Stimulated activated naive CD8-positive, alpha-beta T cell treated with anti-CD3 and anti-CD28 coated beads, Interleukin-15, Interleukin-2, amounts not matched to agents 100 U/mL and 50 U/mL, for 24 hours (primary cell): ENCODE results near the gene STEAP2.

ENCODE experiments used
- ATAC-seq: fragments of 150-1000 bp; cut with Tn5 transposase; one replicate; pipeline ENCODE4 v1.10.0; 2021
- DNase-seq: peaks from one replicate; pipeline ENCODE4 v3.0.0; 2021

STEAP2 gene

GRCh38 chr7:90192876-90193750 is 18.4 kb upstream of the STEAP2 start:
- DNase-seq (no peak), ATAC-seq (no peak)

- no peak for DNase-seq
- ATAC-seq: no peak
Observed at GRCh38 chr7:90194911-90195809, 16.4 kb upstream of the STEAP2 start.

DNA sequence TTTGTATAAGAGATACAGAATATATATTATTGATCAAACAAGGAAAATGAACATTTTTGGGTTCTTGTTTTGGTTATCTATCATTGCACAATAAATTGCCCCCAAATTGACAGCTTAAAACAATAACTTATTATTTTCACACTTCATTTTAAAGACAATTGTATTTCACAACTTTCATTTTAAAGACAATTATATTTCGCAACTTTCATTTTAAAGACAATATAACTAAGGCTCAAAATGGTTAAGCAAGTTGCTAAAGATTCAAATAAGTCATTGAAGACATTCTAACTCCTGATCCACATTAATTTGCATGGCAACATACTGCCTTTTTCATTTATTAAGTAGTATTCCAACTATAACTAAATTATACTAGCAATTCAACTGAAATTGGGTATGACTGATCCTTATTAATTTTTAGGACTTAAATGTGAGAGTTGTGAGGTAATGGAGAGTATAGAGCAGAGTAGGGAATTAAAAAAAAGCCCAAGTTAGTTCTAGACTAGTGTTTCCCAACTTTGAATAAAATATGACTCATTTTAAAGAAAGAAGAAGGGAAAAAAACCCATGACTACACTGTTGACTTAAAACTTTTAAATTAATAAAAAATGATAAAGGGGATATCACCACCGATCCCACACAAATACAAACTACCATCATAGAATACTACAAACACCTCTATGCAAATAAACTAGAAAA is 9.9 kb upstream of the STEAP2 start:
- DNase-seq (no peak), ATAC-seq (no peak)

DNA sequence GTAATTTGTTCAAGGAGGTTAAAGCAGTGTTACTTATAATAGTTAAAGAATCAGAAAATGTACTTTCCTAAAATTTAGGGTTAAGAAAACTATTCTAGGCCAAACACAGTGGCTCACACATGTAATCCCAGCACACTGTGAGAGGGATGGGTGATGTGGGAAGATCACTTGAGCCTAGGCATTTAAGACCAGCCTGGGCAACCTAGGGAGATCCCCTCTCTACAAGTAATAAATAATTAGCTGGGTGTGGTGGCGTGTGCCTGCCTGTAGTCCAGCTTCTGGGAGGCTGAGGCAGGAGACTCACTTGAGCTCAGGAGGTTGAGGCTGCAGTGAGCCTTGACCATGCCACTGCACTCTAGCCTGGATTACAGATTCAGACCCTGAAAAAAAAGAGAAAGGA is 3.6 kb upstream of the STEAP2 start:
- DNase-seq (no peak), ATAC-seq (no peak)

- ATAC-seq (no peak), DNase-seq (no peak)
Observed at GRCh38 chr7:90209776-90210175, 1.8 kb upstream of the STEAP2 start.

DNA sequence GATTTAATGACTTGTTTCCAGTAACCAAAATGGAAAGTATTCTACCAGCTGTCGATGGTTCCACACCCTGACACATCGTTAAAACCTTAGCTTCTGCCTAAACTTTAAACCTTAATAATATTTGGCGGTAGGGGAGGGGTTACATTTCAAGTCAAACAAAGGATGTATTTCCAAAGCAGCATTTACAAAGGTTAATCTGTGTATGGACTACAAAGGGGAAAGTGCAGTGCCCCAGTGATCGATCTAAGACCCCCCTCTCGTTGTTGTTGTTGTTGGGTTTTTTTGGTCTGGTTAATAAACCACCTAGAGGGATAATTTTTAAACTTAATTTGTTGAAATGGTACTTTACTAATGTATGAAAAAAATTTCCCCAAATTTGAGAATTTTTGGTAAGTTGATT is 1.1 kb upstream of the STEAP2 start:
- ATAC-seq (no peak), DNase-seq (no peak)

DNA sequence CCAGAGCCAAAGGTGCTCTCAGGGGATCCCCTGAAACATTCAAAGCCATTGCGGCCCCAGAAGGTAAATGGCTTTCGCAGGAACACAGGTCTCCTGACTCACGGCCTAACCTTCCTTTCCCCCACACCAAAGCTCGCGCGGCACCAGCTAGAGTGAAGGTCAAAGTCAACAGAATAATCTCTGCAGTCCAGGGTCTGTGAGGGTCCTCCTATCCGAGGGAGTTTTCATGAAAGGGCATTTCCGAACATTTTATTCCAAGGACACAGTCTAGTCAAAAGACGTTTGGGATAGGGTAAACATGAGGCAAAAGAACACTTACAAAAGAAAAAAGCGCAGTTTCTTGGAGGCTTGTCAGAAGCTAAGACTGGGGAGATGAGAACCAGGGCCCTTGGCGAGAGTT is 559 bp upstream of the STEAP2 start:
- DNase-seq: no peak

GRCh38 chr7:90212149-90212495 is 582 bp downstream of the STEAP2 start:
- no peak for ATAC-seq
- no peak for DNase-seq

More for the DNA sequence above, 559 bp upstream of the STEAP2 start:
- no peak for ATAC-seq

- no peak for ATAC-seq
- DNase-seq: no peak
Observed at GRCh38 chr7:90213521-90213920, 2.0 kb downstream of the STEAP2 start.

- ATAC-seq (no peak), DNase-seq (no peak)
Observed at GRCh38 chr7:90216080-90216674, 4.6 kb downstream of the STEAP2 start.

- ATAC-seq: no peak
- DNase-seq: no peak
Observed at GRCh38 chr7:90216771-90217170, 5.2 kb downstream of the STEAP2 start.

DNA sequence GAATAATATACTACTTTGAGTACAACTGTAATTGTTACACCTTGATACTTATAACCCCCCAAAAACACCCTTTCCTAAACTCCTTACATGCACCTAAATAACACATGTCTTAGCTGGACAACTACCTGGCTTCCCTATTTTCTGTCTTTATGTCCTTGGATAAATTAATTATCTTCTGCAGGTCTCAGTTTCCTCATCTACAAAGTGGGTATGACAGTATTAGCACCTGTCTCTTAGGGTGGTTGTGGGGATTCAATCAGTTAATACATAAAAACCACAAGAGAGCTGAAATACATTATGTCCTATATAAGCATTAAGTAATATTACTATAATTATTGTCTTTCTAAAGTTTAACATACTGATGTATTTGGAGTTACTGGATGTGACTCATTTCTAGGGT is 10.8 kb downstream of the STEAP2 start:
- no peak for ATAC-seq

GRCh38 chr7:90222811-90223725 is 11.5 kb downstream of the STEAP2 start:
- ATAC-seq: no peak
- no peak for DNase-seq

More for the DNA sequence above, 10.8 kb downstream of the STEAP2 start:
- DNase-seq: no peak

DNA sequence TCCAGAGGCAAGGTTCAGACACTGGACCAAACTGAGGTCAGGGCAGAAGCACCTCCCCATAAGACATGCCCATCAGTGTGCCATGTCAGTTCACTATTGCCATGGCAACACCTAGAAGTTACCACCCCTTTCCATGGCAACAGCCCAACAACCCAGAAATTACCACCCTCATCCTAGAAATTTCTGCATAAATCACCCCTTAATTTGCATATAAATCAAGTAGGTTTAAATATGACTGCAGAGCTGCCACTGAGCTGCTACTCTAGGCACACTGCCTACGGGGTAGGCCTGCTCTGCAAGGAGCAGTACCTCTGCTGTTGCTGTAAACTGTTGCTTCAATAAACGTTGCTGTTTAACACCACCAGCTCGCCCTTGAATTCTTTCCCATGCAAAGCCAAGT is 12.7 kb downstream of the STEAP2 start:
- no peak for DNase-seq
- ATAC-seq: no peak

DNA sequence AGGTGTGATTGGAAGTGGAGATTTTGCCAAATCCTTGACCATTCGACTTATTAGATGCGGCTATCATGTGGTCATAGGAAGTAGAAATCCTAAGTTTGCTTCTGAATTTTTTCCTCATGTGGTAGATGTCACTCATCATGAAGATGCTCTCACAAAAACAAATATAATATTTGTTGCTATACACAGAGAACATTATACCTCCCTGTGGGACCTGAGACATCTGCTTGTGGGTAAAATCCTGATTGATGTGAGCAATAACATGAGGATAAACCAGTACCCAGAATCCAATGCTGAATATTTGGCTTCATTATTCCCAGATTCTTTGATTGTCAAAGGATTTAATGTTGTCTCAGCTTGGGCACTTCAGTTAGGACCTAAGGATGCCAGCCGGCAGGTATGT is 13.6 kb downstream of the STEAP2 start:
- DNase-seq (no peak), ATAC-seq (no peak)

GRCh38 chr7:90225601-90226000 is 14.1 kb downstream of the STEAP2 start:
- DNase-seq: no peak
- no peak for ATAC-seq

DNA sequence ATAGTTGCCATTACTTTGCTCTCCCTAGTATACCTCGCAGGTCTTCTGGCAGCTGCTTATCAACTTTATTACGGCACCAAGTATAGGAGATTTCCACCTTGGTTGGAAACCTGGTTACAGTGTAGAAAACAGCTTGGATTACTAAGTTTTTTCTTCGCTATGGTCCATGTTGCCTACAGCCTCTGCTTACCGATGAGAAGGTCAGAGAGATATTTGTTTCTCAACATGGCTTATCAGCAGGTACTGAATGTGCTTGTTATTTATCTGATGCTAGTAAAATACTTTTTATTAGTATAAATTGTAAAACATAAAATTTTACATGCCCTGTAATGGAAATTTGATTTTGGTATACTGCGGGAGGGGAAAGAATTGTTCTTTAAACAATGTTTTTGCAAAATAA is 15.7 kb downstream of the STEAP2 start:
- no peak for DNase-seq
- ATAC-seq: no peak

- ATAC-seq (no peak), DNase-seq (no peak)
Observed at GRCh38 chr7:90229682-90230081, 18.1 kb downstream of the STEAP2 start.

- DNase-seq (no peak), ATAC-seq (no peak)
Observed at GRCh38 chr7:90230834-90231233, 19.3 kb downstream of the STEAP2 start.

DNA sequence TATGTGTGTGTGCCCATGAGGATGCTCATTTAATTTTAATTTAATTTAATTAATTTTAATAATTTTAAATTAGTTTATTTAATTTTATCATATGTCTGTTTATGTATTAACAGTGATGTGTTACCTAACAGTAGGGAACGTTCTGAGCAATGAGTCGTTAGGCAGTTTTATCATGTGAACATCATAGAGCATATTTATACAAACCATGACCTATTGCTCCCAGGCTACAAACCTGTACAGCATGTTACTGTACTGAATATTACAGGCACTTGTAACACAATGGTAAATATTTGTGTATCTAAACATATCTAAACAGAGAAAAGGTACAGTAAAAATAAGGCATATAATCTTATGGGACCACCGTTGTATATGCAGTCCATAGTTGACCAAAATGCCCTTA is 19.8 kb downstream of the STEAP2 start:
- DNase-seq: no peak
- ATAC-seq: no peak

DNA sequence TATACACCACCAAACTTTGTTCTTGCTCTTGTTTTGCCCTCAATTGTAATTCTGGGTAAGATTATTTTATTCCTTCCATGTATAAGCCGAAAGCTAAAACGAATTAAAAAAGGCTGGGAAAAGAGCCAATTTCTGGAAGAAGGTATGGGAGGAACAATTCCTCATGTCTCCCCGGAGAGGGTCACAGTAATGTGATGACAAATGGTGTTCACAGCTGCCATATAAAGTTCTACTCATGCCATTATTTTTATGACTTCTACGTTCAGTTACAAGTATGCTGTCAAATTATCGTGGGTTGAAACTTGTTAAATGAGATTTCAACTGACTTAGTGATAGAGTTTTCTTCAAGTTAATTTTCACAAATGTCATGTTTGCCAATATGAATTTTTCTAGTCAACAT is 20.9 kb downstream of the STEAP2 start:
- no peak for DNase-seq

More for the DNA sequence above, 20.9 kb downstream of the STEAP2 start:
- no peak for ATAC-seq
